H1 (cell line): Measurements from ENCODE around the gene SYMPK. TPM values are rescaled to one million over a fixed set of nuclear protein-coding genes. Genes with fewer than 3 reads are reported as not detected.

Source experiments
- CTCF ChIA-PET: fragments of 300-600 bp; sonication (Branson Sonifier 250); formaldehyde crosslinking; loops from one replicate; lab custom pipeline; 2021; ENCODE audit not compliant: partially characterized antibody; lab: Charles Lee
- POLR2A ChIA-PET: fragments of 300-600 bp; sonication (Branson Sonifier 250); formaldehyde crosslinking; loops from one replicate; lab custom pipeline; 2021; ENCODE audit warnings: inconsistent platforms; ENCODE audit not compliant: partially characterized antibody; lab: Charles Lee
- DNase-seq, 2 experiments: peaks; one replicate each; pipeline versions ENCODE4 v3.0.0 to v3.0.0-alpha.2; 2010 to 2022; ENCODE audit warnings: low spot score in 2 of 2, low read depth in 1 of 2, mixed read lengths in 1 of 2
- FAIRE-seq: peaks from 2 replicates; lab custom pipeline; 2011; peaks lifted over from hg19 to GRCh38; lab: Jason Lieb, UNC
- H2AFZ ChIP-seq: 2 replicates; pipeline ENCODE4 v1.8.1; 2012; ENCODE audit warnings: low read length, inconsistent platforms
- H2AK5ac ChIP-seq: 2 replicates; pipeline ENCODE4 v1.6.1; 2013; ENCODE audit warnings: low read depth, low read length
- H2BK120ac ChIP-seq: replicated peaks from 2 replicates; pipeline ENCODE3; 2013; ENCODE audit warnings: low read depth, low read length, inconsistent platforms
- H2BK12ac ChIP-seq: 2 replicates; pipeline ENCODE4 v1.6.1; 2013; ENCODE audit warnings: low read depth, low read length
- H2BK15ac ChIP-seq: 2 replicates; pipeline ENCODE4 v1.6.1; 2013; ENCODE audit warnings: low read length
- H2BK20ac ChIP-seq: 2 replicates; pipeline ENCODE4 v1.6.1; 2013; ENCODE audit warnings: low read length
- H2BK5ac ChIP-seq: 2 replicates; pipeline ENCODE4 v1.6.1; 2013; ENCODE audit warnings: low read depth, low read length
- H3K14ac ChIP-seq: 2 replicates; pipeline ENCODE4 v1.6.1; 2013; ENCODE audit warnings: inconsistent platforms; ENCODE audit not compliant: insufficient read length
- H3K18ac ChIP-seq: 2 replicates; pipeline ENCODE4 v1.6.1; 2013; ENCODE audit warnings: low read length; ENCODE audit errors: extremely low read depth
- H3K23ac ChIP-seq: 2 replicates; pipeline ENCODE4 v1.6.1; 2013; ENCODE audit warnings: inconsistent platforms; ENCODE audit not compliant: insufficient read length
- H3K23me2 ChIP-seq: 2 replicates; pipeline ENCODE4 v1.6.1; 2013; ENCODE audit warnings: low read depth, low read length
- H3K27ac ChIP-seq: 2 replicates; pipeline ENCODE4 v1.6.1; 2011; ENCODE audit warnings: low read depth, low read length, inconsistent platforms
- H3K27me3 ChIP-seq, 4 experiments: replicated peaks in 1 of 4; 1 replicate in 1 of 4; 2 replicates in 3 of 4; pipeline versions ENCODE4 v1.6.1 to v1.8.1; 2011 to 2013; ENCODE audit warnings: low read length in 3 of 4, mild to moderate bottlenecking in 3 of 4, inconsistent platforms in 2 of 4, mixed read lengths in 2 of 4, moderate library complexity in 1 of 4; ENCODE audit not compliant: control insufficient read depth in 3 of 4, insufficient read depth in 3 of 4; ENCODE audit errors: extremely low read depth in 1 of 4
- H3K36me3 ChIP-seq, 4 experiments: 2 replicates each; pipeline versions ENCODE4 v1.6.1 to v1.8.1; 2011 to 2013; ENCODE audit warnings: mild to moderate bottlenecking in 4 of 4, low read length in 3 of 4, moderate library complexity in 2 of 4, control low read depth in 1 of 4, inconsistent platforms in 1 of 4; ENCODE audit not compliant: insufficient read depth in 4 of 4, control insufficient read depth in 2 of 4
- H3K4ac ChIP-seq: replicated peaks from 2 replicates; pipeline ENCODE3; 2013; ENCODE audit warnings: low read length, low read depth, mixed read lengths, inconsistent platforms; ENCODE audit not compliant: insufficient read length
- H3K4me1 ChIP-seq, 4 experiments: replicated peaks in 1 of 4; 1 replicate in 1 of 4; 2 replicates in 3 of 4; pipeline versions ENCODE4 v1.6.1 to v1.8.1; 2011 to 2013; ENCODE audit warnings: low read length in 3 of 4, inconsistent platforms in 2 of 4, mixed read lengths in 1 of 4; ENCODE audit not compliant: insufficient read depth in 4 of 4, control insufficient read depth in 3 of 4
- H3K4me2 ChIP-seq, 2 experiments: 2 replicates each; pipeline versions ENCODE4 v1.6.1 to v1.8.1; 2011 to 2013; ENCODE audit warnings: low read depth in 2 of 2, low read length in 2 of 2, control low read depth in 1 of 2, inconsistent platforms in 1 of 2, mild to moderate bottlenecking in 1 of 2; ENCODE audit not compliant: insufficient read depth in 1 of 2
- H3K4me3 ChIP-seq, 4 experiments: fragments of 200-600, 300-600 bp in 1 of 4; sonication (generic), shearing (Covaris generic), sonication (Bioruptor Twin) in 1 of 4; 2 replicates each; pipeline versions ENCODE4 v1.5.1 to v1.8.1; 2011 to 2016; ENCODE audit warnings: low read length in 4 of 4, low read depth in 3 of 4, control low read depth in 2 of 4, inconsistent platforms in 2 of 4, mild to moderate bottlenecking in 2 of 4, mixed read lengths in 1 of 4, moderate library complexity in 1 of 4; ENCODE audit not compliant: insufficient read depth in 2 of 4; ENCODE audit errors: extremely low read depth in 1 of 4
- H3K56ac ChIP-seq: replicated peaks from 2 replicates; pipeline ENCODE3; 2013; ENCODE audit warnings: low read depth, mild to moderate bottlenecking, mixed read lengths, low read length, inconsistent platforms; ENCODE audit not compliant: insufficient read length
- H3K79me1 ChIP-seq: 2 replicates; pipeline ENCODE4 v1.6.1; 2013; ENCODE audit warnings: low read depth, low read length, control low read depth
- H3K79me2 ChIP-seq, 2 experiments: 2 replicates each; pipeline versions ENCODE4 v1.6.1 to v1.8.1; 2012 to 2013; ENCODE audit warnings: low read length in 2 of 2, mild to moderate bottlenecking in 2 of 2, inconsistent platforms in 1 of 2; ENCODE audit not compliant: insufficient read depth in 2 of 2, control insufficient read depth in 1 of 2
- H3K9ac ChIP-seq, 4 experiments: replicated peaks in 1 of 4; 1 replicate in 1 of 4; 2 replicates in 3 of 4; pipeline versions ENCODE4 v1.6.1 to v1.8.1; 2011 to 2013; ENCODE audit warnings: low read depth in 3 of 4, low read length in 3 of 4, control low read depth in 2 of 4, mild to moderate bottlenecking in 2 of 4, moderate library complexity in 2 of 4, inconsistent platforms in 1 of 4; ENCODE audit errors: extremely low read depth in 1 of 4
- H3K9me3 ChIP-seq, 2 experiments: 2 replicates each; pipeline versions ENCODE4 v1.6.1 to v1.8.1; 2012 to 2013; ENCODE audit warnings: mild to moderate bottlenecking in 2 of 2, moderate library complexity in 2 of 2, control low read depth in 1 of 2, inconsistent platforms in 1 of 2, low read depth in 1 of 2, low read length in 1 of 2, mixed read lengths in 1 of 2; ENCODE audit not compliant: insufficient read depth in 2 of 2
- H4K20me1 ChIP-seq, 2 experiments: replicated peaks in 1 of 2; 2 replicates each; pipeline versions ENCODE3 to v1.8.1; 2011 to 2013; ENCODE audit warnings: inconsistent platforms in 2 of 2, low read length in 2 of 2, mild to moderate bottlenecking in 1 of 2; ENCODE audit not compliant: insufficient read depth in 2 of 2, control insufficient read depth in 1 of 2
- H4K5ac ChIP-seq: 2 replicates; pipeline ENCODE4 v1.6.1; 2013; ENCODE audit warnings: low read length, low read depth, mixed read lengths, inconsistent platforms; ENCODE audit not compliant: insufficient read length
- H4K8ac ChIP-seq: 2 replicates; pipeline ENCODE4 v1.8.0; 2013; ENCODE audit warnings: mild to moderate bottlenecking, moderate library complexity, low read length, inconsistent platforms; ENCODE audit not compliant: insufficient read depth; ENCODE audit errors: extremely low read depth
- H4K91ac ChIP-seq: replicated peaks from 2 replicates; pipeline ENCODE3; 2013; ENCODE audit warnings: low read length, mixed read lengths, inconsistent platforms; ENCODE audit not compliant: insufficient read length
- ASH2L ChIP-seq: fragments of 200-600, 300-600 bp; sonication (generic); IDR thresholded peaks from one replicate; pipeline ENCODE4 v1.7.1; 2017; ENCODE audit warnings: low read length
- CEBPB ChIP-seq: IDR thresholded peaks from 2 replicates; pipeline ENCODE4 v1.6.1; 2012; ENCODE audit warnings: low read depth, low read length
- JUND ChIP-seq: IDR thresholded peaks from 2 replicates; pipeline ENCODE4 v1.6.1; 2011; ENCODE audit warnings: mild to moderate bottlenecking, improper control_type of control experiment, low read length
- MAX ChIP-seq: IDR thresholded peaks from 2 replicates; pipeline ENCODE4 v1.6.1; 2012; ENCODE audit warnings: inconsistent platforms
- NANOG ChIP-seq: IDR thresholded peaks from 2 replicates; pipeline ENCODE4 v1.6.1; 2011; ENCODE audit warnings: low read length, low read depth, mild to moderate bottlenecking, inconsistent platforms; ENCODE audit not compliant: insufficient read depth, poor library complexity, severe bottlenecking
- POLR2AphosphoS5 ChIP-seq: IDR thresholded peaks from 2 replicates; pipeline ENCODE4 v1.6.1; 2011; ENCODE audit warnings: low read depth, low read length
- SIRT6 ChIP-seq: IDR thresholded peaks from one replicate; pipeline ENCODE4 v1.7.1; 2012; ENCODE audit warnings: low read length, inconsistent platforms
- SP4 ChIP-seq: IDR thresholded peaks from 2 replicates; pipeline ENCODE4 v1.6.1; 2012; ENCODE audit warnings: low read length, inconsistent platforms
- TAF7 ChIP-seq: optimal IDR thresholded peaks from 2 replicates; pipeline ENCODE3; 2011; ENCODE audit warnings: low read depth, mild to moderate bottlenecking, inconsistent platforms, low read length, moderate library complexity, borderline replicate concordance
- USF2 ChIP-seq: IDR thresholded peaks from 2 replicates; pipeline ENCODE4 v1.6.1; 2011; ENCODE audit warnings: low read length, improper control_type of control experiment
- WGBS, 2 experiments: shearing (Covaris generic) in 1 of 2; methylation state at CpG; one replicate each; pipeline versions ENCODE4 v1.1.6 to v1.1.7; 2013 to 2015; ENCODE audit warnings: low lambda C conversion rate in 2 of 2, mixed read lengths in 2 of 2, inconsistent platforms in 1 of 2, low coverage in 1 of 2, missing lambda C conversion rate in 1 of 2; ENCODE audit not compliant: insufficient replicate concordance in 2 of 2, insufficient coverage in 1 of 2, insufficient read length in 1 of 2; ENCODE audit errors: extremely low coverage in 1 of 2, missing lambda C conversion rate in 1 of 2; 5-methylcytosine and 5-hydroxymethylcytosine counted together
- polyA plus RNA-seq, 7 experiments: library from polyadenylated mRNA; depleted of rRNA in 3 of 7; stranded (reverse) in 5 of 7; unstranded in 2 of 7; fragments of >200 nt in 5 of 7; fragments of 200-250 nt in 2 of 7; gene quantifications; 1 replicate in 5 of 7; 2 replicates in 1 of 7; 4 replicates in 1 of 7; pipeline versions ENCODE4 v1.2.1 to v1.2.3, GENCODE V29; 2011 to 2013; ENCODE audit warnings: missing spikeins in 2 of 7, mixed read lengths in 2 of 7
- total RNA-seq: library from RNA; stranded (reverse); fragmentation: NEBNext Ultra II Directional; extraction: Animal tissue kit (Norgen Biotek cat#: 25700); gene quantifications from 2 replicates; pipeline ENCODE4 v1.2.1, GENCODE V29; 2021

SYMPK gene
- total and polyA plus RNA-seq, 2 of the 8 experiments (the other 6 are each of a cell fraction or from before 2014, with no cell fraction given), result 93.6 to 99.5 TPM

GRCh38 chr19:45889210-45889885 is 26.4 kb upstream of the SYMPK start:
- Histone ChIP-seq H2BK120ac (no peak overlapping the region), H3K36me3 (peaks cover 0 to 3% (median 0%) of the 10 kb centered on the region in 4 experiments; a peak in 1 of 8 replicates), H3K14ac (no peak overlapping the region), H2AK5ac (no peak overlapping the region), H3K79me1 (0 out of 2 replicates have a peak, but pooled peaks cover 2% of the 10 kb centered on the region), H4K20me1 (peaks cover 3 to 8% of the 10 kb centered on the region in 2 experiments), H2AFZ (no peak overlapping the region), H3K4ac (no peak overlapping the region), H3K23me2 (peaks cover 6% of the 10 kb centered on the region; the same call in 1 of the 2 replicates), H3K27me3 (no peaks in the 10 kb centered on the region), H3K27ac (no peak overlapping the region), H3K9me3 (no peaks in the 10 kb centered on the region), H3K9ac (no peak overlapping the region), H3K4me3 (no peak overlapping the region), H3K23ac (no peak overlapping the region), H4K91ac (no peak overlapping the region), H2BK20ac (no peak overlapping the region), H2BK12ac (no peak overlapping the region), H4K8ac (no peak overlapping the region), H2BK15ac (no peak overlapping the region), H3K4me1 (peaks cover 0 to 7% (median 4%) of the 10 kb centered on the region in 4 experiments; a peak in 5 of 7 replicates), H2BK5ac (no peak overlapping the region), H3K18ac (no peak overlapping the region), H3K56ac (no peak overlapping the region), H4K5ac (no peak overlapping the region), H3K4me2 (no peak overlapping the region), H3K79me2 (no peaks in the 10 kb centered on the region; a peak in 1 of 4 replicates)
- no peak for DNase-seq
- ChIA-PET POLR2A (interaction anchor here (0.9 to 2.0 kb wide), 4 partner anchors 8 to 26 kb away, joined by 3 to 5 read pairs (median 3); partner anchors contain the start of gene SYMPK), CTCF (interaction anchor here (0.8 to 1.2 kb wide), 2 partner anchors 8 to 12 kb away, joined by 3 read pairs; no protein-coding TSS in a partner anchor)
- FAIRE-seq, result no peak
- 89% methylated on average over 6 of the region's 6 CpGs; no CpG with 5 or more reads in 1 of the 2 experiments for WGBS, 2 experiments
- TF ChIP-seq SIRT6, result no peak
- TF ChIP-seq TAF7, result no peak
- no peak for TF ChIP-seq MAX
- no peak for TF ChIP-seq ASH2L
- no peak for TF ChIP-seq SP4
- no peak for TF ChIP-seq POLR2AphosphoS5
- TF ChIP-seq JUND, result no peak
- TF ChIP-seq NANOG, result no peak
- TF ChIP-seq USF2, result no peak
- no peak for TF ChIP-seq CEBPB
